ENCODE data around the gene AEN. TPM values are rescaled to one million over a fixed set of nuclear protein-coding genes. Genes with fewer than 3 reads are reported as not detected.
A peak's percentile ranks its signal among the peaks of the same experiment; 100 is the strongest.

Gene AEN
- total RNA-seq, result 9.8 TPM
- long read RNA-seq, full-length matches to known transcripts, result 28 of 39 reads
- long read RNA-seq, partial matches to known transcripts, result 10 of 39 reads
- long read RNA-seq, other reads (novel, unspliced or antisense), result 1 of 39 reads

DNA sequence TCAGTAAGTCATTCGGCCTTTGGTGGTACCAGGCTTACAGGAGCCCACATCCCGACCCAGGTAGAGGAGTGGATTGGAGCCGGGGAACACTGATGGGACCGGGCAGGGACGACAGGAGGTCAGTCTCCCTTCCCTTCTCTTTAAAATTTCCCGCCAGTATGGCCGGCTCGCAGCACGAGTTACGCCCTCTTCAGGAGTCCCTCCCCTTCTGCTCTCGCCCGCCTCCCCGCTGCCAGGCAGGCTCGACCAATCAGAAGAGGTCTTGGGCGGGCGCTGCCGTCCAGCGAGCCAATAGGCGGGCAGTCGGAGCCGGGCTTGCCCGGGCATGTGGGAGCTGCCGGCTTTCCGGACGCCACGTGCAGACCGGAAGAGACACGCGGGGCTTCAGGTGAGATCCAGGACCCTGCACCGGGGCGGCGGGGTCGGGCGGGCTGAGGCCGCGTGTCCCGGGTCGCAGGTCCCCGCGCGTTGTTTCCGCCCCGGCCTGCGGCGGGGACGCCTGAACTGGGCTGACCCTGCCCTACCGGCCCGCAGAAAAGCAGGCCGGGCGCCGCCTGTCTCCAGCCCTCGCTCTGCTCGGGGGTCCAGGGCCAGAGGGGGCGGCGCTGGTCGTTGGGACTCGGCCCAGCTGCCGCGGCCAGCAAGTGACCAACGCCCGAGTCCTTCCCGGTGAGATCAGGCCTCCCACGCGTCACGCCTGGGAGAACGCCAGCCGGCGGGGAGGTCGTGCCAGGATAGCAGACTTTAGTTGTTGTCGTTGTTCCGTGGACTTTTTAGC is at the start of gene AEN:
TSS of gene AEN (plus strand) at position 346 of the 778 bp plus-strand sequence. CDS start 4,870 bp downstream, outside the sequence.
- intact Hi-C loops (cut with micrococcal nuclease), result no loop called here
- peak; percentile 96 for DNase-seq
- ATAC-seq, result peak; percentile 99

- no peak for DNase-seq
- intact Hi-C loops (cut with micrococcal nuclease), result loop anchor here (2.0 kb wide), 1 partner anchor 73 kb away; no protein-coding TSS in a partner anchor
- peak; percentile 24 for ATAC-seq
These were observed 49.3 kb upstream of the AEN start for GRCh38 chr15:88571852-88572259.

DNA sequence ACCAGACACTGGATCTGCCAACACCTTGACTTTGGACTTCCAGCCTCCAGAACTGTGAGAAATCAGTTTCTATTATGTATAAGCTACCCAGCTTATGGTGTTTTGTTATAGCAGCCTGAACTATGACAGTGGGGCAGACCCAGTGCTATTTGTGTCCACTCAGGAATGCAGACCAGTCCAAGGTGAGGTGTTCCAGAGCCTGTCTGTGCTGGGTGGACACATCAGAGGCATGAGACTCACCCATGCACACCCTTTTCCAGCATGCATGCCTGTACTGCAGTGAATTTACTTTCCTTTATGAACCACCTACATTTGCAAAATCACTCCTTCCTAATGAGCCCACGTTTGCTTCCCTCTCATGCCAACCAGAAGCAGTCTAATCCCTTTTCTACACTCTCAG is 47.1 kb upstream of the AEN start:
- intact Hi-C loops (cut with micrococcal nuclease), result no loop called here
- ATAC-seq (peak; percentile 73), DNase-seq (no peak)

DNA sequence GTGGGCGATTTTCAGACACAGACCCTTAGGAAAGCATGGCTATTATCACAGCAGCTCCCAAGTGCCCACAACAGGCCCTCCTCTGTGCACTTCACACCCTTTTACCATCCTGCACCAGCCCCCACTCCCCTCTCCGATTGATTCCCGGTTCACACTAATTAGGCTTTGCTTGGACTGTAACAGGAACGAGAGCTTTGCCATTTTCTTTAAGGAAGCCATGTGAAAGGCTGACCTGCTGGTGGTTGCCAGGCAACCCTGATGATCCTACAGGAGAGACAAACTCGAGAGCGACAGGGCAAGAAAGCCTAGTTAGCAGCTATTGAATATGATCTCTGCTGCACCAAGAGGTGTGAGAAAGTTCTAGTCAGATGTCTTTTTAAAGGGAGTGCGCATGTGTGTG is 46.5 kb upstream of the AEN start:
- intact Hi-C loops (cut with micrococcal nuclease), result no loop called here
- ATAC-seq (no peak), DNase-seq (no peak)

DNA sequence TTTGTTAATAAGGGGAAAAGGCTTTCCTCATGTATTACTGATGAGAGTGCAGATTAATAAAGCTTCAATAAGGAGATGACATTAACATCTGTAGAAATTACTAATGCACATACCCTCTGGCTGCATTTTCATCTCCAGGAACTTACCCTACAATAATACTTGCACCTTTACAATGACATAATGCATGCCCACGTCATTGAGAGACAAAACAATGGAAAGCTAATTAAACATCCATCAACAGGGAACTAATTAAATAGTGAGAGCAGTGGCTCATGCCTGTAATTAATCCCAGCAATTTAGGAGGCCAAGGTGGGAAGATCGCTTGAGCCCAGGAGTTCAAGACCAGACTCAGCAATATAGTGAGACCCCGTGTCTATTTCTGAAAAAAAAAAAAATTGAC is 41.8 kb upstream of the AEN start:
- ATAC-seq (no peak), DNase-seq (no peak)
- intact Hi-C loops (cut with micrococcal nuclease), result no loop called here

- intact Hi-C loops (cut with micrococcal nuclease), result no loop called here
- ATAC-seq, result no peak
- no peak for DNase-seq
These were observed 40.6 kb upstream of the AEN start for GRCh38 chr15:88580532-88580931.

DNA sequence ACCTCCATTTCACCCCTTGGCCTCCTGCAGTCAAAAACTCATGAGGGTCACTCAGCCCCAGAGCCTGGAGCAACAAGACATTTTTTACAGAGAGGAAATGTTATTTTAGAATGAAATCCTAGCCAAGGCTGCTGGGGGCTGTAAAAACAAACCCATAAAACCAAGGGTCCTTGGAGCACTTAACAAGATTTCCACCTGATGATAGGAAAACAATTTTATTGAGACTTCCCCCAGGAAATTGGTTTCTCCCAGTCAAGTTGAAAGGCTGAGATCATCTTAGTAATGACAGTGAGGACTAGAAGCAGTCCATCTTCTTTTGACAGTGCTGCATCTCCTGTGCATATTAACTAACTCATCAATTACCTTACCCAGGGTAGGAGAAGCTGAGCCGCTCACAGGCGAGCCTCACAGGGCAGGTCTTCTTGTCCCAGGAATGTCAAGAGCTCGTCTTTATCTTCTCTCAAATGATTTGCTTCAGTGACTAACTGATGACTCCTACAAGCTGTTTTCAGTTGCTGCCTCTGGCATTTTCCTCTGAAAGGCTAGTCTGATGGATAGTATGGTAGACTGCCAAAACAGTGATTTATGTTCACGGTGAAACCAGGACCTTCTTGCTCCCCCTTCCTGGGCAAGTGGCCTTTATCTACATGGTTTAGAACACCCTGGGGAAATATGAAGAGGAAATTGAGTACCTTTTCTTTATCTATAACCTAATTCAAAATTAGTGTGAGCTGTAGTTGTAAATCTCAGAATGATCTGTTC is 34.6 kb upstream of the AEN start:
- intact Hi-C loops (cut with micrococcal nuclease), result no loop called here
- DNase-seq, result no peak
- no peak for ATAC-seq

DNA sequence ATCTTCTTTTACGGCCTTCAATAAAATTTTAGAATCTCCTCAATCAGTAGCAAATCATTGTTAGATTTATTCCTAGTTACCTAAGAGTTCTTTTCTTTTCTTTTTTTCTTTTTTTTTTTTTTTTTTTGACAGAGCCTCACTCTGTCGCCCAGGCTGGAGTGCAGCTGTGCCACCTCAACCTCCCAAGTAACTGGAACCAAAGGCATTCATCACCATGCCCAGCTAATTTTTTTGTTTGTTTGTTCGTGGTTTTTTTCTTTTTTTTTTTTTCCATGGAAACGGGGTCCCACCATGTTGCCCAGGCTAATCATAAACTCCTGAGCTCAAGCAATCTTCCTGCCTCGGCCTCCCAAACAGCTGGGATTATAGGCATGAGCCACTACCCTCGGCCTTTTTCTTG is 30.4 kb upstream of the AEN start:
- ATAC-seq, result no peak
- intact Hi-C loops (cut with micrococcal nuclease), result no loop called here
- DNase-seq, result no peak

DNA sequence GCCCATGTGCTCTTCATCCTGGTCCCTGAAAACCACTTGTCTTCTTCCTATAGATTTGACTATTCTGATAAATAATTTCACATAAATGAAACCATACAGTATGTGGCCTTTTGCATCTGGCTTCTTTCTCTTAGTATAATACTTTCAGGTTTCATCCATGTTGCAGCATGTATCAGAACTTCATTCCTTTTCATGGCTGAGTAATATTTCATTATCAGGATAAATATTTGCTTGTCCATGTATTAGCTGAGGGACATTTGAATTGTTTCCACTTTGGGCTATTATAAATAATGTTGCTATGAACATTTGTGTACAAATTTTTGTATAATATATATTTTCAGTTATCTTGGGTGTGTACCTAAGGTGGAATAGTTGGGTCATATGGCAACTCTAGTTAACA is 29.8 kb upstream of the AEN start:
- intact Hi-C loops (cut with micrococcal nuclease), result no loop called here
- ATAC-seq, result no peak
- DNase-seq, result no peak

DNA sequence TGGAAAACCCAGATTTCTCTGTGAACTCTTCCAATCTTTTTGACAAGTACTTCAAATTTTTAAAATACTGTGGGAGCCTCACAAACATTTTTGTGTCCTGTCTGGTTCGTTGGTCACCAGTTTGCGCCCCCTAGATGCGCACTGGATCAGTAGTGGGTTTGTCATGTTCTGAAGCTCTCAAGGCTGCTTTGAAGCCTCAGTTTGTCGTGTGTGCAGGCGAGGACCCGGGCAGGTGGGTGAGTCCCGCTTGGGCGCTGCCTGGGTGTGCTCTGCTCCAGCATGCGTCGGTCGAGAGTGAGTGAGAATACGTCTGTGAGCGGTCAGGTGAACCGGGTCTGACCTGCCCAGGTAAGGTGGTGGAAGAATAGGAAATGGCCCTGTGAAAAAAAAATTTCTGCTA is 17.3 kb upstream of the AEN start:
- DNase-seq (no peak), ATAC-seq (no peak)
- intact Hi-C loops (cut with micrococcal nuclease), result no loop called here

DNA sequence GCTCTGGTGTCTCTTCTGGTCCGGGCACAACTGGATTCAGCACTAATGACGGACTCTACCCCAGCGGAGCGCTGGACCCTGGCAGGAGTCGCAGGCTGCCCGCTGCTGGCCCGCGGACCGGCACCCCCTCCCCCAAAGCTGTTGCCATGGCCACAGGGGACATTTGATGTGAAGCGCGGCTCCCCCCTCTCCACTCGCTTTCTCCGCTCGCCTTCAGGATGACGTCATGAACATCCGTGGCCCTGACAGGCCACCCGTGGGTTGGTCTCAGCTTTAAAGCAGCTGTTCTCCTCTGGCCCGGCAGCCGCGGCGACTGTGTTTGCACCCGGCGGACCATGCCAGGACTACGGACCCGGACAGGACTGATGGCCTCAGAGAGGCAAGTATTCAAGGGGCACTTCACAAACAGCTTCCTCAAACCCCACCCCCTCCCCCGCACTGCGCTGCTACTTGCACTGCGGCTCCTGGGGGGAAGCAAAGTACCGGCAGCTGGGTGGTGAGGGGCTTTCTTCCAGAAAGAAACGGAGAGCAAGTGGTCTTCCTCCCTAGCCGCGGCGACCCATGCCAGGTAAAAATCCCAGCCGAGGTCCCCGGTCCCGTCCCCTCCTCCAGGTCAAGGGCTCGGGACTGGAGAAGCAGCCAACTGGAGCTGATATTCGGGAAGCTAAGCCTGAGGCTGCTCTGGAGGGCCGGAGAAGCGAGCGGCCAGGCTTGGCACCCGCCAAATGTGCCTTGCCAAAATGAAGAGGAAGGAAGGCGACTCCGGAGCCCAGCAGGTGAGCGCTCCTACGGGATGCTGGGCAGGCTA is 16.6 kb upstream of the AEN start:
- DNase-seq (no peak), ATAC-seq (no peak)
- intact Hi-C loops (cut with micrococcal nuclease), result no loop called here

GRCh38 chr15:88605189-88606069 is 15.7 kb upstream of the AEN start:
- intact Hi-C loops (cut with micrococcal nuclease), result no loop called here
- peak; percentile 92 for ATAC-seq
- peak; percentile 78 for DNase-seq

GRCh38 chr15:88606070-88606794 is 14.9 kb upstream of the AEN start:
- intact Hi-C loops (cut with micrococcal nuclease), result no loop called here
- DNase-seq, result no peak
- ATAC-seq, result no peak

GRCh38 chr15:88607951-88608350 is 13.2 kb upstream of the AEN start:
- ATAC-seq (no peak), DNase-seq (no peak)
- intact Hi-C loops (cut with micrococcal nuclease), result no loop called here

- intact Hi-C loops (cut with micrococcal nuclease), result no loop called here
- ATAC-seq, result no peak
These were observed 12.4 kb upstream of the AEN start for GRCh38 chr15:88608607-88609181.

GRCh38 chr15:88609344-88610090 is 11.6 kb upstream of the AEN start:
- DNase-seq (no peak), ATAC-seq (no peak)
- intact Hi-C loops (cut with micrococcal nuclease), result no loop called here

More at GRCh38 chr15:88608607-88609181, 12.4 kb upstream of the AEN start:
- no peak for DNase-seq

- intact Hi-C loops (cut with micrococcal nuclease), result no loop called here
- no peak for ATAC-seq
These were observed 10.4 kb upstream of the AEN start for GRCh38 chr15:88610701-88611231.

More at GRCh38 chr15:88610701-88611231, 10.4 kb upstream of the AEN start:
- no peak for DNase-seq
